ENCODE data around the gene TAS2R3.
A peak's percentile ranks its signal among the peaks of the same experiment; 100 is the strongest.

DNA sequence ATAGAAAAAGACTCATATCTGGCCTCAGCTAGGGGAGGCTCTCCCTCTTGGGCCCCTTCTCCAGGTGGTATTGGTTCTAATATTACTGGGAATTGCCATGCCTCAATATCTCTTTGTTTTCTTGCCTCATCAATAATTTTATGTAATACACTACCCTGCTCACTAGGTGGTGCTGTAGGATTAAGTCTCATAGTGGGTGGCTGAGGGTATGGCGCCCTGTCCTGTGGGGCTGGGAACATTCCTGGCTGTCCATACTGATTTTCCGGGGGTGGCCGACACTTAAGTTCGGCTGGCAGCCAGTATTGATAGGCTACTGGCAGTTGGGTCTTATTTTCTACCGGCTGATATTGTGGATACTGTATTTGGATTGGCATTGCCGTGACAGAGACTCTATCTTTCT is 9.0 kb upstream of the TAS2R3 start:
- TF ChIP-seq, protein P1, sequence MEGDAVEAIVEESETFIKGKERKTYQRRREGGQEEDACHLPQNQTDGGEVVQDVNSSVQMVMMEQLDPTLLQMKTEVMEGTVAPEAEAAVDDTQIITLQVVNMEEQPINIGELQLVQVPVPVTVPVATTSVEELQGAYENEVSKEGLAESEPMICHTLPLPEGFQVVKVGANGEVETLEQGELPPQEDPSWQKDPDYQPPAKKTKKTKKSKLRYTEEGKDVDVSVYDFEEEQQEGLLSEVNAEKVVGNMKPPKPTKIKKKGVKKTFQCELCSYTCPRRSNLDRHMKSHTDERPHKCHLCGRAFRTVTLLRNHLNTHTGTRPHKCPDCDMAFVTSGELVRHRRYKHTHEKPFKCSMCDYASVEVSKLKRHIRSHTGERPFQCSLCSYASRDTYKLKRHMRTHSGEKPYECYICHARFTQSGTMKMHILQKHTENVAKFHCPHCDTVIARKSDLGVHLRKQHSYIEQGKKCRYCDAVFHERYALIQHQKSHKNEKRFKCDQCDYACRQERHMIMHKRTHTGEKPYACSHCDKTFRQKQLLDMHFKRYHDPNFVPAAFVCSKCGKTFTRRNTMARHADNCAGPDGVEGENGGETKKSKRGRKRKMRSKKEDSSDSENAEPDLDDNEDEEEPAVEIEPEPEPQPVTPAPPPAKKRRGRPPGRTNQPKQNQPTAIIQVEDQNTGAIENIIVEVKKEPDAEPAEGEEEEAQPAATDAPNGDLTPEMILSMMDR (IDR thresholded peaks at IDR 0.05): peak in 3 of 6 experiments; percentile 24 to 41 (median 32)
- TF ChIP-seq POLR2A (IDR thresholded peaks at IDR 0.05): no peak
